Mesendoderm (in vitro differentiated cells): Measurements from ENCODE around the gene ZFHX3.

Experiments used
- DNase-seq: peaks from one replicate; pipeline ENCODE4 v3.0.0; 2013
- H2AK5ac ChIP-seq: 2 replicates; pipeline ENCODE4 v1.6.1; 2013; ENCODE audit warnings: low read length, inconsistent platforms
- H2BK120ac ChIP-seq: 2 replicates; pipeline ENCODE4 v1.6.1; 2013; ENCODE audit warnings: low read depth, mild to moderate bottlenecking, low read length, moderate library complexity, mixed read lengths
- H2BK15ac ChIP-seq: replicated peaks from 2 replicates; pipeline ENCODE4 v1.6.1; 2013; ENCODE audit warnings: low read depth, mild to moderate bottlenecking, moderate library complexity
- H2BK5ac ChIP-seq: 2 replicates; pipeline ENCODE4 v1.6.1; 2013; ENCODE audit warnings: low read length, inconsistent platforms
- H3K18ac ChIP-seq: 2 replicates; pipeline ENCODE4 v1.6.1; 2013; ENCODE audit warnings: mild to moderate bottlenecking, low read length, mixed read lengths
- H3K23ac ChIP-seq: one replicate; pipeline ENCODE4 v1.6.1; 2013; ENCODE audit warnings: low read length
- H3K27ac ChIP-seq: 2 replicates; pipeline ENCODE4 v1.5.1; 2013; ENCODE audit warnings: low read depth, mild to moderate bottlenecking, inconsistent platforms, low read length, moderate library complexity
- H3K27me3 ChIP-seq: 2 replicates; pipeline ENCODE4 v1.6.1; 2013; ENCODE audit warnings: low read length, control low read depth, mild to moderate bottlenecking, inconsistent platforms; ENCODE audit not compliant: insufficient read depth, poor library complexity
- H3K36me3 ChIP-seq: 2 replicates; pipeline ENCODE4 v1.6.1; 2013; ENCODE audit warnings: low read length, inconsistent platforms; ENCODE audit not compliant: control insufficient read depth, insufficient read depth
- H3K4ac ChIP-seq: one replicate; pipeline ENCODE4 v1.6.1; 2013; ENCODE audit warnings: low read depth, mild to moderate bottlenecking, low read length, moderate library complexity
- H3K4me1 ChIP-seq: 2 replicates; pipeline ENCODE4 v1.6.1; 2013; ENCODE audit warnings: low read depth, low read length, inconsistent platforms; ENCODE audit not compliant: control insufficient read depth
- H3K4me2 ChIP-seq: 2 replicates; pipeline ENCODE4 v1.6.1; 2013; ENCODE audit warnings: low read length
- H3K4me3 ChIP-seq: 2 replicates; pipeline ENCODE4 v1.5.1; 2013; ENCODE audit warnings: mild to moderate bottlenecking, low read length
- H3K56ac ChIP-seq: one replicate; pipeline ENCODE4 v1.6.1; 2013; ENCODE audit warnings: low read length
- H3K79me1 ChIP-seq: 2 replicates; pipeline ENCODE4 v1.6.1; 2013; ENCODE audit warnings: low read length, inconsistent platforms
- H3K79me2 ChIP-seq: 2 replicates; pipeline ENCODE4 v1.6.1; 2013; ENCODE audit warnings: mild to moderate bottlenecking, low read length; ENCODE audit not compliant: control insufficient read depth, insufficient read depth
- H3K9ac ChIP-seq: 2 replicates; pipeline ENCODE4 v1.6.1; 2013; ENCODE audit warnings: low read length, inconsistent platforms
- H4K5ac ChIP-seq: one replicate; pipeline ENCODE4 v1.6.1; 2013; ENCODE audit warnings: low read length
- H4K8ac ChIP-seq: one replicate; pipeline ENCODE4 v1.6.1; 2013; ENCODE audit warnings: low read depth, mild to moderate bottlenecking, control low read depth, low read length, moderate library complexity
- WGBS: extraction: QIAGEN DNeasy Blood & Tissue Kit; methylation state at CpG from one replicate; pipeline ENCODE4 v1.1.7; 2013; ENCODE audit warnings: low lambda C conversion rate, missing lambda C conversion rate; ENCODE audit not compliant: insufficient coverage; ENCODE audit errors: extremely low coverage; 5-methylcytosine and 5-hydroxymethylcytosine counted together

The ZFHX3 gene

GRCh38 chr16:72805486-72805885 is 242.4 kb downstream of the ZFHX3 start:
- no CpG with 5 or more reads among the region's 3 CpGs for WGBS
- H3K4me2 ChIP-seq: no peak overlapping the region

GRCh38 chr16:72800524-72801161 is 247.3 kb downstream of the ZFHX3 start:
- H2BK15ac ChIP-seq: no peak overlapping the region
- H3K18ac ChIP-seq: no peak overlapping the region
- H4K8ac ChIP-seq: no peak overlapping the region
- no peak overlapping the region for H3K4me3 ChIP-seq
- H3K4me1 ChIP-seq: no peaks in the 10 kb centered on the region
- H3K4me2 ChIP-seq: no peak overlapping the region
- no peak overlapping the region for H3K27ac ChIP-seq
- no peaks in the 10 kb centered on the region for H3K36me3 ChIP-seq
- no peak for DNase-seq
- no CpG with 5 or more reads among the region's 10 CpGs for WGBS
- no peak overlapping the region for H3K23ac ChIP-seq
- no peak overlapping the region for H2BK120ac ChIP-seq
- no peak overlapping the region for H2BK5ac ChIP-seq
- H3K27me3 ChIP-seq: no peaks in the 10 kb centered on the region
- no peak overlapping the region for H4K5ac ChIP-seq
- H3K4ac ChIP-seq: no peak overlapping the region
- H3K79me1 ChIP-seq: no peaks in the 10 kb centered on the region
- no peak overlapping the region for H2AK5ac ChIP-seq
- H3K9ac ChIP-seq: no peak overlapping the region
- H3K79me2 ChIP-seq: no peaks in the 10 kb centered on the region
- no peak overlapping the region for H3K56ac ChIP-seq

More at GRCh38 chr16:72805486-72805885, 242.4 kb downstream of the ZFHX3 start:
- no peak overlapping the region for H2BK15ac ChIP-seq
- no peak overlapping the region for H4K8ac ChIP-seq
- no peak overlapping the region for H3K4ac ChIP-seq
- H3K4me3 ChIP-seq: no peak overlapping the region
- no peak overlapping the region for H2BK5ac ChIP-seq
- no peaks in the 10 kb centered on the region for H3K79me1 ChIP-seq
- peaks cover 5% of the 10 kb centered on the region for H3K4me1 ChIP-seq
- no peaks in the 10 kb centered on the region for H3K79me2 ChIP-seq
- no peak overlapping the region for H2AK5ac ChIP-seq
- no peak for DNase-seq
- H3K23ac ChIP-seq: no peak overlapping the region
- H3K27me3 ChIP-seq: no peaks in the 10 kb centered on the region
- H3K27ac ChIP-seq: no peak overlapping the region
- H3K36me3 ChIP-seq: no peaks in the 10 kb centered on the region
- H3K9ac ChIP-seq: no peak overlapping the region
- H2BK120ac ChIP-seq: no peak overlapping the region
- no peak overlapping the region for H3K56ac ChIP-seq
- no peak overlapping the region for H3K18ac ChIP-seq
- H4K5ac ChIP-seq: no peak overlapping the region

- Histone ChIP-seq H4K8ac (no peak overlapping the region), H3K18ac (no peak overlapping the region), H3K79me1 (no peaks in the 10 kb centered on the region), H2BK15ac (no peak overlapping the region), H2AK5ac (no peak overlapping the region), H3K23ac (no peak overlapping the region), H3K4me1 (no peaks in the 10 kb centered on the region), H3K4ac (no peak overlapping the region), H2BK120ac (no peak overlapping the region), H3K56ac (no peak overlapping the region), H3K4me3 (no peak overlapping the region), H3K27ac (no peak overlapping the region), H3K79me2 (no peaks in the 10 kb centered on the region), H3K9ac (no peak overlapping the region), H3K27me3 (no peaks in the 10 kb centered on the region), H2BK5ac (no peak overlapping the region), H3K4me2 (no peak overlapping the region), H3K36me3 (no peaks in the 10 kb centered on the region), H4K5ac (no peak overlapping the region)
- no CpG with 5 or more reads among the region's 7 CpGs for WGBS
- no peak for DNase-seq
These were observed 249.7 kb downstream of the ZFHX3 start for GRCh38 chr16:72798264-72798663.

GRCh38 chr16:72797621-72798020 is 250.3 kb downstream of the ZFHX3 start:
- no peak overlapping the region for H4K8ac ChIP-seq
- H3K23ac ChIP-seq: no peak overlapping the region
- no peak overlapping the region for H3K18ac ChIP-seq
- DNase-seq: no peak
- H3K36me3 ChIP-seq: no peaks in the 10 kb centered on the region
- H3K79me2 ChIP-seq: no peaks in the 10 kb centered on the region
- H4K5ac ChIP-seq: no peak overlapping the region
- no peak overlapping the region for H3K4me3 ChIP-seq
- no peak overlapping the region for H3K4me2 ChIP-seq
- no peak overlapping the region for H2BK120ac ChIP-seq
- H2BK15ac ChIP-seq: no peak overlapping the region
- H3K4ac ChIP-seq: no peak overlapping the region
- H3K27me3 ChIP-seq: no peaks in the 10 kb centered on the region
- WGBS: no CpG with 5 or more reads among the region's 3 CpGs
- no peak overlapping the region for H3K9ac ChIP-seq
- no peak overlapping the region for H2AK5ac ChIP-seq
- no peak overlapping the region for H3K27ac ChIP-seq
- no peaks in the 10 kb centered on the region for H3K79me1 ChIP-seq
- no peak overlapping the region for H3K56ac ChIP-seq
- no peaks in the 10 kb centered on the region for H3K4me1 ChIP-seq
- H2BK5ac ChIP-seq: no peak overlapping the region

GRCh38 chr16:72796222-72796621 is 251.7 kb downstream of the ZFHX3 start:
- H3K4ac ChIP-seq: no peak overlapping the region
- no peak overlapping the region for H3K56ac ChIP-seq
- H3K23ac ChIP-seq: no peak overlapping the region
- no peak overlapping the region for H3K27ac ChIP-seq
- H4K5ac ChIP-seq: no peak overlapping the region
- H2AK5ac ChIP-seq: no peak overlapping the region
- WGBS: no CpG with 5 or more reads among the region's 18 CpGs
- no peak overlapping the region for H2BK120ac ChIP-seq
- no peak overlapping the region for H2BK5ac ChIP-seq
- no peaks in the 10 kb centered on the region for H3K79me2 ChIP-seq
- H3K9ac ChIP-seq: no peak overlapping the region
- H4K8ac ChIP-seq: no peak overlapping the region
- DNase-seq: no peak
- no peaks in the 10 kb centered on the region for H3K27me3 ChIP-seq
- no peaks in the 10 kb centered on the region for H3K79me1 ChIP-seq
- no peak overlapping the region for H3K4me3 ChIP-seq
- H3K4me2 ChIP-seq: no peak overlapping the region
- H3K18ac ChIP-seq: no peak overlapping the region
- no peaks in the 10 kb centered on the region for H3K4me1 ChIP-seq
- no peak overlapping the region for H2BK15ac ChIP-seq
- H3K36me3 ChIP-seq: no peaks in the 10 kb centered on the region

GRCh38 chr16:72794986-72795385 is 252.9 kb downstream of the ZFHX3 start:
- no peak overlapping the region for H3K4ac ChIP-seq
- no peak overlapping the region for H4K8ac ChIP-seq
- no peaks in the 10 kb centered on the region for H3K27me3 ChIP-seq
- no peak overlapping the region for H2BK15ac ChIP-seq
- no peak overlapping the region for H2BK5ac ChIP-seq
- no peaks in the 10 kb centered on the region for H3K79me1 ChIP-seq
- no peak overlapping the region for H2BK120ac ChIP-seq
- no peak overlapping the region for H3K9ac ChIP-seq
- no peak overlapping the region for H3K18ac ChIP-seq
- H3K79me2 ChIP-seq: no peaks in the 10 kb centered on the region
- no peak overlapping the region for H3K56ac ChIP-seq
- H2AK5ac ChIP-seq: no peak overlapping the region
- H3K36me3 ChIP-seq: no peaks in the 10 kb centered on the region
- no peaks in the 10 kb centered on the region for H3K4me1 ChIP-seq
- H3K4me2 ChIP-seq: no peak overlapping the region
- no peak overlapping the region for H4K5ac ChIP-seq
- no CpG with 5 or more reads among the region's 9 CpGs for WGBS
- no peak overlapping the region for H3K23ac ChIP-seq
- DNase-seq: no peak
- H3K27ac ChIP-seq: no peak overlapping the region
- no peak overlapping the region for H3K4me3 ChIP-seq
